GM12891 (cell line): ENCODE results near the gene LAPTM5.

ENCODE experiments used
- DNase-seq: peaks from one replicate; pipeline ENCODE4 v3.0.0; 2011; ENCODE audit warnings: low spot score; ENCODE audit not compliant: insufficient read length
- FAIRE-seq: peaks from 2 replicates; lab custom pipeline; 2011; peaks lifted over from hg19 to GRCh38; lab: Jason Lieb, UNC
- PAX5 ChIP-seq: IDR thresholded peaks from 2 replicates; pipeline ENCODE4 v1.6.1; 2011; ENCODE audit warnings: low read length, moderate library complexity, mild to moderate bottlenecking; ENCODE audit not compliant: insufficient read depth, severe bottlenecking
- POLR2A ChIP-seq: IDR thresholded peaks from 2 replicates; pipeline ENCODE4 v1.6.1; 2011; ENCODE audit warnings: low read depth, low read length, control low read depth
- POLR2AphosphoS5 ChIP-seq: IDR thresholded peaks from 2 replicates; pipeline ENCODE4 v1.6.1; 2011; ENCODE audit warnings: low read depth, low read length, control low read depth
- POU2F2 ChIP-seq: IDR thresholded peaks from 2 replicates; pipeline ENCODE4 v1.6.1; 2011; ENCODE audit warnings: low read depth, mild to moderate bottlenecking, control low read depth, low read length, moderate library complexity
- SPI1 ChIP-seq: IDR thresholded peaks from 2 replicates; pipeline ENCODE4 v1.6.1; 2011; ENCODE audit warnings: low read depth, low read length, control low read depth
- TAF1 ChIP-seq: IDR thresholded peaks from 2 replicates; pipeline ENCODE4 v1.6.1; 2011; ENCODE audit warnings: low read depth, low read length, control low read depth

Gene LAPTM5

GRCh38 chr1:30763651-30764248, 6.2 kb upstream of the LAPTM5 start:
- no peak for DNase-seq
- FAIRE-seq = no peak
- no peak for TF ChIP-seq TAF1
- no peak for TF ChIP-seq POLR2AphosphoS5
- TF ChIP-seq POU2F2 = no peak
- no peak for TF ChIP-seq SPI1
- no peak for TF ChIP-seq PAX5
- no peak for TF ChIP-seq POLR2A

DNA sequence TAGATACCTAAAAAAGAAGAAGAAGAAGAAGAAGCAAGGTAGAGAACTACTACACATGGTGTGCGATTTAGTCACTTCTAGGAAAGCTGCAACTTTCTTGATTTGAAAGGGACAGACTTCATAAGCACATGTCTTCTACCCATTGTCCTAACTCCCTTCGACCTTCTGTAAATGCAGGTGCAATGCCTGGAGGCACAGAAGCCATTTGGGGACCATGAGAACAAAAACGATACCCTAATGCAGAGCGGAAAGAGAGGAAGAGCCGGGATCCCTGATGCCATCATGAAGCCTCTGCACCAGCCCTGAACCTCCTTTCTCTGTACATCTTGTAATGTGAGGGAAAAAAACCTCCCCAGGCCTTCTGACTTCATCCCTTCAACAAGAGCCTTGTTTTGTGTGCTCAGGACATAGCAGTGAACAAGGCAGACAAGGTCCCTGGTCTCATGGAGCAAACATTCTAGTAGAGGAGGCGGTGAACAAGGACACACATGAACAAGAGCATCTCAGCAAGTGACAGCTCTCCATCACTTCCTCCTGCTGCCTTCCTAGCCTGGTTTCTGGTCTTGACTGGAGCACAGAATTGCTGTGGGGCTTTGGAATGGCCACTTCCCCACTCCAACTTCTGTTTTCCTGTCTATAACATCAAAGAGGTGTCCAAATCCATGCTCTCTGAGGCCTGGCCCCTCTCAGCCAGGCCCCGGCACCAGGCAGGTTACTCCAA, 5.5 kb upstream of the LAPTM5 start:
- TF ChIP-seq POLR2A (no peak), SPI1 (peak; percentile 37), POLR2AphosphoS5 (no peak), TAF1 (0 out of 2 replicates have a peak, but pooled peaks have one; percentile 33), PAX5 (no peak), POU2F2 (no peak)
- DNase-seq (no peak), FAIRE-seq (peak; percentile 83)

GRCh38 chr1:30762152-30762929, 4.8 kb upstream of the LAPTM5 start:
- TF ChIP-seq PAX5 = no peak
- DNase-seq (no peak), FAIRE-seq (peak; percentile 69)

- TF ChIP-seq TAF1 (no peak; the same call in 1 of the 2 replicates), SPI1 (no peak), POU2F2 (no peak), PAX5 (no peak), POLR2A (no peak), POLR2AphosphoS5 (no peak)
- DNase-seq (no peak), FAIRE-seq (peak; percentile 94)
These were observed 4.0 kb upstream of the LAPTM5 start for GRCh38 chr1:30761381-30762151.

DNA sequence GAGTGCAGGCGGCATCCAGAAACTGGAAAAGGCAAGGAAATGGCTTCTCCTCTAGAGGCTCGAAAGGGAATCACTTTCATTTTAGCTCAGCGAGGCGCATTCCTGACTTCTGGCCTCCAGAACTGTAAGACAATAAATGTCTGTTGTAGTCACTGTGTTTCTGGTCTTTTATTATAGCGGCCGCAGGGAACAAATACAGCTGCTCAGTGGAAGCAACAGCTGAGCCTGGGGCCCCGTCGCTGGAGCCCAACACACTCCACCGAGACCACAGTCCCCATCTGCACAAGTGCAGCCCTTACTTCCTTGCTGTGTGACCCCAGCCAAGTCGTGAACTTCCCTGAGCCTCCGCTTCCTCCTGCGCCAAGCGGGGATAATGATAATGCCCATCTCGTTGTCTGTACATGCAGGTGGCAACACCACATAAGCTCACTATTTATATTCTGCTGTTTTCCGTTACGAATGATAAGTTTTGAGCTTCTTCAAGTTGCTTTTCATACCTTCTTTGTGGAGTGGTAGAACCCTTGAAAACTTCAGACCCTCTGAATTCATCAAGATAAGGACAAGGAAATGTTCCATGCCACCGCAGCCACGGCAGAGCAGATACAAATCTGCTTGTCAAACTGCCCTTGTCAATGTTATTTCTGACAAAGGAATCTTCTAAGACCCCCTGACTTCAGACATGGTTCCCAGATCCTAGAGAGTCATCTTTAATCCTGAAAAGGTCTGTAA, 3.2 kb upstream of the LAPTM5 start:
- TF ChIP-seq TAF1 = 0 out of 2 replicates have a peak, but pooled peaks have one; percentile 24
- TF ChIP-seq POLR2AphosphoS5 = no peak
- DNase-seq (no peak), FAIRE-seq (peak; percentile 91)

DNA sequence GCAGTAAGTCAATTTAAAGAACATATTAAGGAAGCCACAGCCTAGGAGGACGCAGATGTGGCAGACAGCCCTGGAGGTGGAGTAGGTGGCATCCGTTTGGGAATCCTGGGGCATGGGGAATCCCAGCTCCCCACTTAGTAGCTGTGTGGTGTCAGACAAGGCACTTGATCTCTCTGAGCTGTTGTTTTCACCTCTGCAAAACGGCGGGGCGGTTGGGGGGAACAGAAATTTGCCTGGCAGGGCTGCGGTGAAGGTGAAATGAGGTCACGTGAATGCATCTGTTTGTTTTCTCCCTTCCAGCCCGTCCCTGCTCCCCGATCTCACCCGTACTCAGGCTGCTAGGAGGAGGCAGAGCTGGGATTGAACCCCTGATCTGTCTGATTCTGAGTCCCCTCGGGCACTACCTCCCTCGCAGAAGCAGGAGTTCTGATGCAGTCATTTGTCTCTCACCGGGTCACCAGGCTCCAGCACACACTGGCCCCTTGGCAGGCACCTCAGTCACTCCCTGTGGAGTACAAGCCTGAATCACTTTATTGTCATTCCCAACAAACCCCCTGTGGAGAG, 2.2 kb upstream of the LAPTM5 start:
- peak; percentile 99 for FAIRE-seq
- DNase-seq = no peak
- TF ChIP-seq TAF1 (no peak), SPI1 (peak; percentile 45; the same call in 1 of the 2 replicates), POLR2AphosphoS5 (no peak), POU2F2 (peak; percentile 84; the same call in 1 of the 2 replicates), PAX5 (no peak), POLR2A (no peak; the same call in 1 of the 2 replicates)

DNA sequence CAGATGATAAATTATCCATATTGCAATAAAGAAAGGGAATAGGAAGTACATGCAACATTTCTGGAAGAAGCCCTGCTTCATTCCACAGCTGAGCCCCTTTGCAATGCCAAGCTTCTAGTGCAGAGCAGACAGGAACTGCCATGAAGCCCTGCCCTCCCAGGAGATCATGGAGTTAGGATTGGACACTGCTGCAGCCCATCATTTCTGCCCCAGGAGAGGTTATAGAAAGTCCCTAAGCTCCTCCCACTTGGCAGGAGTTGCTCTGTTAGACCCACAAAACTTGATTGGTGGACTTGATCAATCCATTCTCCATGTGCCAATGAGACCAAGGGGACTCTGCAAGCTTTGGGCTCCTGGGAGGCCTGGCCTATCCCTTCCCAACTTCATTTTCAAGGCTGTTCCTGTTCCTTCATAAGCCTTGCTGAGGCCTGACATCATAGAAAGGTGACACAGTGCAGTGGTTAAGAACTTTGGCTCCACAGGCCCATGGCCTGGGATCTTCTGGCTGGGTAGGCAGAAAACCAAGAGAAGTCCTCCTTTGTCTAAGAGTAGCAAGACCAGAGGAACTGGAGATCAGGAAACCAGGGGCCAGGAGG, 1.3 kb upstream of the LAPTM5 start:
- TF ChIP-seq POLR2A = 0 out of 2 replicates have a peak, but pooled peaks have one; percentile 39
- no peak; the same call in 1 of the 2 replicates for TF ChIP-seq POLR2AphosphoS5
- TF ChIP-seq PAX5 = no peak
- TF ChIP-seq SPI1 = peak; percentile 33; the same call in 1 of the 2 replicates
- no peak for TF ChIP-seq POU2F2
- peak; percentile 66; the same call in 1 of the 2 replicates for TF ChIP-seq TAF1
- FAIRE-seq (peak; percentile 90), DNase-seq (no peak)
